ENCODE measurements around the gene CD99L2.

DNA sequence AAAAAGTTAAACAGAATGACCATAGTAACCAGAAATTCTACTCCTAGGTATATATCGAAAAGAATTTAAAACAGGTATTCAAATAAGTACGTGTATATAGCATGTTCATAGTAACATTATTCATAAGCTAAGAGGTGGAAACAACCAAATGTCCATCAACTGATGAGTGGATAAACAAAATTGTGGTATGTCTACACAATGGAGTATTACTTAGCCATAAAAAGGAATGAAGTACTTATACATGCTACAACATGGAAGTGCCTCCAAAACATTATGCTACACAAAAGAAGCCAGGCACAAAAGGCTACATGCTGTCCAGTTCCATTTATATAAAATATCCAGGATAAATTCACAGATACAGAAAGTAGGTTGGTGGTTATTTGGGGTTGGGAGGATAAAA lies 76.5 kb downstream of the CD99L2 start:
- TF ChIP-seq, protein P1, sequence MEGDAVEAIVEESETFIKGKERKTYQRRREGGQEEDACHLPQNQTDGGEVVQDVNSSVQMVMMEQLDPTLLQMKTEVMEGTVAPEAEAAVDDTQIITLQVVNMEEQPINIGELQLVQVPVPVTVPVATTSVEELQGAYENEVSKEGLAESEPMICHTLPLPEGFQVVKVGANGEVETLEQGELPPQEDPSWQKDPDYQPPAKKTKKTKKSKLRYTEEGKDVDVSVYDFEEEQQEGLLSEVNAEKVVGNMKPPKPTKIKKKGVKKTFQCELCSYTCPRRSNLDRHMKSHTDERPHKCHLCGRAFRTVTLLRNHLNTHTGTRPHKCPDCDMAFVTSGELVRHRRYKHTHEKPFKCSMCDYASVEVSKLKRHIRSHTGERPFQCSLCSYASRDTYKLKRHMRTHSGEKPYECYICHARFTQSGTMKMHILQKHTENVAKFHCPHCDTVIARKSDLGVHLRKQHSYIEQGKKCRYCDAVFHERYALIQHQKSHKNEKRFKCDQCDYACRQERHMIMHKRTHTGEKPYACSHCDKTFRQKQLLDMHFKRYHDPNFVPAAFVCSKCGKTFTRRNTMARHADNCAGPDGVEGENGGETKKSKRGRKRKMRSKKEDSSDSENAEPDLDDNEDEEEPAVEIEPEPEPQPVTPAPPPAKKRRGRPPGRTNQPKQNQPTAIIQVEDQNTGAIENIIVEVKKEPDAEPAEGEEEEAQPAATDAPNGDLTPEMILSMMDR (IDR thresholded peaks at IDR 0.05 in 8 of 11, conservative IDR thresholded peaks at IDR 0.05 in 3 of 11): no peak
- TF ChIP-seq POLR2AphosphoS5 (IDR thresholded peaks at IDR 0.05) (no peak), POLR2A (IDR thresholded peaks at IDR 0.05) (no peak)

Data from spleen (tissue), 7 donors.